Peyer's patch (tissue), 4 donors: Measurements from ENCODE around the gene MGLL.

Experiments used
- POLR2A ChIP-seq, 2 donors: fragments of 450-650 bp; IDR thresholded peaks; one replicate each; pipeline ENCODE4 v1.5.1; 2017; ENCODE audit warnings: antibody characterized with exemption in 2 of 2, mild to moderate bottlenecking in 2 of 2, moderate library complexity in 2 of 2
- TF ChIP-seq, protein P1 (sequence below), 6 experiments: fragments of 450-650 bp in 4 of 6; fragments of 200-600 bp in 2 of 6; sonication (generic) in 1 of 6; IDR thresholded peaks; one replicate each; pipeline ENCODE4 v1.5.1; 2017 to 2019; ENCODE audit warnings: antibody characterized with exemption in 6 of 6, mild to moderate bottlenecking in 3 of 6, moderate library complexity in 1 of 6

DNA sequence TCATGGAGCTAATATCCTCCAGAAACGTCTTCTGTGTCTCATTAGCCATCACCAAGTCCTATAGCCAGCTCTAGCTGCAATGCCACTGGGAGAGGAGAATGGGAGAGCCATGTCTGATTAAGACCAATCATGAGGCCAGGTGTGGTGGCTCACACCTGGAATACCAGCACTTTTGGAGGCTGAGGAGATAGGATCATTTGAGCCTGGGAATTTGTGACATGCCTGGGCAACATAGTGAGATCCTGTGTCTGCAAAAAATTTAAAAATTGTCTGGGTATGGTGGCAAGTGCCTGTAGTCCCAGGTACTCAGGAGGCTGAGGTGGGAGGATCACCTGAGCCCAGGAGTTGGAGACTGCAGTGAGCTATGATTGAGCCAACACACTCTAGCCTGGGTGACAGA, 13.1 kb downstream of the MGLL start:
- no peak for TF ChIP-seq POLR2A (IDR thresholded peaks at IDR 0.05)
- TF ChIP-seq, protein P1, sequence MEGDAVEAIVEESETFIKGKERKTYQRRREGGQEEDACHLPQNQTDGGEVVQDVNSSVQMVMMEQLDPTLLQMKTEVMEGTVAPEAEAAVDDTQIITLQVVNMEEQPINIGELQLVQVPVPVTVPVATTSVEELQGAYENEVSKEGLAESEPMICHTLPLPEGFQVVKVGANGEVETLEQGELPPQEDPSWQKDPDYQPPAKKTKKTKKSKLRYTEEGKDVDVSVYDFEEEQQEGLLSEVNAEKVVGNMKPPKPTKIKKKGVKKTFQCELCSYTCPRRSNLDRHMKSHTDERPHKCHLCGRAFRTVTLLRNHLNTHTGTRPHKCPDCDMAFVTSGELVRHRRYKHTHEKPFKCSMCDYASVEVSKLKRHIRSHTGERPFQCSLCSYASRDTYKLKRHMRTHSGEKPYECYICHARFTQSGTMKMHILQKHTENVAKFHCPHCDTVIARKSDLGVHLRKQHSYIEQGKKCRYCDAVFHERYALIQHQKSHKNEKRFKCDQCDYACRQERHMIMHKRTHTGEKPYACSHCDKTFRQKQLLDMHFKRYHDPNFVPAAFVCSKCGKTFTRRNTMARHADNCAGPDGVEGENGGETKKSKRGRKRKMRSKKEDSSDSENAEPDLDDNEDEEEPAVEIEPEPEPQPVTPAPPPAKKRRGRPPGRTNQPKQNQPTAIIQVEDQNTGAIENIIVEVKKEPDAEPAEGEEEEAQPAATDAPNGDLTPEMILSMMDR (IDR thresholded peaks at IDR 0.05): no peak
